ENCODE data around the gene PCDHA1. TPM values are rescaled to one million over a fixed set of nuclear protein-coding genes. Genes with fewer than 3 reads are reported as not detected.

The PCDHA1 gene
- total RNA-seq, 1 donor from 2014 or later, result not detected

- Mint-ChIP-seq H3K9me3 (no peaks in the 10 kb centered on the region), H3K27ac (peak overlapping the region; percentile 69), H3K36me3 (no peaks in the 10 kb centered on the region), H3K4me1 (ENCODE audit: unreplicated experiment) (peaks cover 13% of the 10 kb centered on the region), H3K27me3 (peaks cover 54% of the 10 kb centered on the region), H3K4me3 (peak overlapping the region; percentile 96)
- no peak for DNase-seq (ENCODE audit: extremely low spot score, unreplicated experiment)
- no peak for TF ChIP-seq CTCF (conservative IDR thresholded peaks at IDR 0.05)
Measured at GRCh38 chr5:141051521-141051866, 265.6 kb downstream of the PCDHA1 start.

Other genes with a start within 250 kb of the PCDHA1 start
- gene EIF4EBP3, start 238.5 kb upstream of the PCDHA1 start, total RNA-seq (ENCODE audit: low replicate concordance), result 4.8 and 8.4 TPM in 2 replicates
- gene SRA1, start 228.7 kb upstream of the PCDHA1 start, total RNA-seq (ENCODE audit: low replicate concordance), result 32.9 and 36.3 TPM in 2 replicates
- gene APBB3, start 221.5 kb upstream of the PCDHA1 start, total RNA-seq (ENCODE audit: low replicate concordance), result 26.9 and 61.4 TPM in 2 replicates
- gene SLC35A4, start 221.3 kb upstream of the PCDHA1 start, total RNA-seq (ENCODE audit: low replicate concordance), result 82.6 and 85.8 TPM in 2 replicates
- gene CD14, start 153.0 kb upstream of the PCDHA1 start, total RNA-seq (ENCODE audit: low replicate concordance), result 0.17 TPM in 1 of 2 replicates, not detected in the other
- 26.2 and 29.4 TPM in 2 replicates for gene TMCO6, start 146.7 kb upstream of the PCDHA1 start, total RNA-seq (ENCODE audit: low replicate concordance)
- 65.0 and 66.4 TPM in 2 replicates for gene NDUFA2, start 138.5 kb upstream of the PCDHA1 start, total RNA-seq (ENCODE audit: low replicate concordance)
- gene IK, start 138.3 kb upstream of the PCDHA1 start, total RNA-seq (ENCODE audit: low replicate concordance), result 81.9 and 100 TPM in 2 replicates
- 29.4 and 32.4 TPM in 2 replicates for gene WDR55, start 121.2 kb upstream of the PCDHA1 start, total RNA-seq (ENCODE audit: low replicate concordance)
- gene DND1, start 112.6 kb upstream of the PCDHA1 start, total RNA-seq (ENCODE audit: low replicate concordance), result 1.6 and 2.6 TPM in 2 replicates
- gene HARS1, start 94.8 kb upstream of the PCDHA1 start, total RNA-seq (ENCODE audit: low replicate concordance), result 55.3 and 67.7 TPM in 2 replicates
- gene HARS2, start 94.7 kb upstream of the PCDHA1 start, total RNA-seq (ENCODE audit: low replicate concordance), result 35.3 and 39.3 TPM in 2 replicates
- gene ZMAT2, start 85.7 kb upstream of the PCDHA1 start, total RNA-seq (ENCODE audit: low replicate concordance), result 57.4 and 59.0 TPM in 2 replicates
- 1.0 and 3.3 TPM in 2 replicates for gene PCDHA2, start 8.7 kb downstream of the PCDHA1 start, total RNA-seq (ENCODE audit: low replicate concordance)
- 0.24 and 2.6 TPM in 2 replicates for gene PCDHA3, start 14.9 kb downstream of the PCDHA1 start, total RNA-seq (ENCODE audit: low replicate concordance)
- 10.7 and 17.7 TPM in 2 replicates for gene PCDHA4, start 20.9 kb downstream of the PCDHA1 start, total RNA-seq (ENCODE audit: low replicate concordance)
- gene PCDHA5, start 35.5 kb downstream of the PCDHA1 start, total RNA-seq (ENCODE audit: low replicate concordance), result 0.97 and 2.1 TPM in 2 replicates
- gene PCDHA6, start 41.8 kb downstream of the PCDHA1 start, total RNA-seq (ENCODE audit: low replicate concordance), result 9.3 and 9.6 TPM in 2 replicates
- gene PCDHA7, start 48.1 kb downstream of the PCDHA1 start, total RNA-seq (ENCODE audit: low replicate concordance), result 2.5 and 6.9 TPM in 2 replicates
- gene PCDHA8, start 55.0 kb downstream of the PCDHA1 start, total RNA-seq (ENCODE audit: low replicate concordance), result 2.9 TPM in 2 replicates
- gene PCDHA9, start 62.2 kb downstream of the PCDHA1 start, total RNA-seq (ENCODE audit: low replicate concordance), result 1.5 and 2.5 TPM in 2 replicates
- 9.9 and 20.3 TPM in 2 replicates for gene PCDHA10, start 69.8 kb downstream of the PCDHA1 start, total RNA-seq (ENCODE audit: low replicate concordance)
- 5.2 and 8.1 TPM in 2 replicates for gene PCDHA11, start 82.8 kb downstream of the PCDHA1 start, total RNA-seq (ENCODE audit: low replicate concordance)
- 10.2 and 27.3 TPM in 2 replicates for gene PCDHA12, start 89.2 kb downstream of the PCDHA1 start, total RNA-seq (ENCODE audit: low replicate concordance)
- gene PCDHA13, start 96.0 kb downstream of the PCDHA1 start, total RNA-seq (ENCODE audit: low replicate concordance), result 2.6 and 5.1 TPM in 2 replicates
- 6.7 and 9.2 TPM in 2 replicates for gene PCDHAC1, start 140.2 kb downstream of the PCDHA1 start, total RNA-seq (ENCODE audit: low replicate concordance)
- gene PCDHAC2, start 180.3 kb downstream of the PCDHA1 start, total RNA-seq (ENCODE audit: low replicate concordance), result 2.7 and 3.5 TPM in 2 replicates

Data from type B pancreatic cell (in vitro differentiated cells).